Glutamatergic neuron (in vitro differentiated cells): Measurements from ENCODE around the gene SRRM4. TPM values are rescaled to one million over a fixed set of nuclear protein-coding genes. Genes with fewer than 3 reads are reported as not detected.

ENCODE experiments used
- DNase-seq: peaks from one replicate; pipeline ENCODE4 v3.0.0; 2022
- H3K27ac Mint-ChIP-seq: one replicate; pipeline ENCODE4 v1.8.0; 2020; ENCODE audit warnings: mild to moderate bottlenecking, mixed read lengths, inconsistent platforms; ENCODE audit not compliant: unreplicated experiment
- H3K27me3 Mint-ChIP-seq: one replicate; pipeline ENCODE4 v1.8.0; 2020; ENCODE audit warnings: mild to moderate bottlenecking, moderate library complexity, mixed read lengths, inconsistent platforms; ENCODE audit not compliant: unreplicated experiment
- H3K36me3 Mint-ChIP-seq: one replicate; pipeline ENCODE4 v1.8.0; 2020; ENCODE audit warnings: mild to moderate bottlenecking, mixed read lengths, inconsistent platforms; ENCODE audit not compliant: unreplicated experiment
- H3K4me1 Mint-ChIP-seq: one replicate; pipeline ENCODE4 v1.8.0; 2020; ENCODE audit warnings: mild to moderate bottlenecking, low read depth, mixed read lengths, inconsistent platforms; ENCODE audit not compliant: unreplicated experiment
- H3K4me3 Mint-ChIP-seq: one replicate; pipeline ENCODE4 v1.8.0; 2020; ENCODE audit warnings: mild to moderate bottlenecking, mixed read lengths, inconsistent platforms; ENCODE audit not compliant: unreplicated experiment
- H3K9me3 Mint-ChIP-seq: one replicate; pipeline ENCODE4 v1.8.0; 2020; ENCODE audit warnings: mild to moderate bottlenecking, moderate library complexity, mixed read lengths, inconsistent platforms; ENCODE audit not compliant: unreplicated experiment
- total RNA-seq: library from RNA; stranded (reverse); fragmentation: NEBNext Ultra II Directional; extraction: Animal tissue kit (Norgen Biotek cat#: 25700); gene quantifications from one replicate; pipeline ENCODE4 v1.2.1, GENCODE V29; 2021; ENCODE audit not compliant: unreplicated experiment
- TF ChIP-seq, protein P1 (sequence below): fragments of 200-600 bp; sonication (generic); IDR thresholded peaks from one replicate; pipeline ENCODE4 v1.5.0; 2021; ENCODE audit not compliant: partially characterized antibody, unreplicated experiment

SRRM4 gene
- total RNA-seq, 1 donor from 2014 or later = 183 TPM

DNA sequence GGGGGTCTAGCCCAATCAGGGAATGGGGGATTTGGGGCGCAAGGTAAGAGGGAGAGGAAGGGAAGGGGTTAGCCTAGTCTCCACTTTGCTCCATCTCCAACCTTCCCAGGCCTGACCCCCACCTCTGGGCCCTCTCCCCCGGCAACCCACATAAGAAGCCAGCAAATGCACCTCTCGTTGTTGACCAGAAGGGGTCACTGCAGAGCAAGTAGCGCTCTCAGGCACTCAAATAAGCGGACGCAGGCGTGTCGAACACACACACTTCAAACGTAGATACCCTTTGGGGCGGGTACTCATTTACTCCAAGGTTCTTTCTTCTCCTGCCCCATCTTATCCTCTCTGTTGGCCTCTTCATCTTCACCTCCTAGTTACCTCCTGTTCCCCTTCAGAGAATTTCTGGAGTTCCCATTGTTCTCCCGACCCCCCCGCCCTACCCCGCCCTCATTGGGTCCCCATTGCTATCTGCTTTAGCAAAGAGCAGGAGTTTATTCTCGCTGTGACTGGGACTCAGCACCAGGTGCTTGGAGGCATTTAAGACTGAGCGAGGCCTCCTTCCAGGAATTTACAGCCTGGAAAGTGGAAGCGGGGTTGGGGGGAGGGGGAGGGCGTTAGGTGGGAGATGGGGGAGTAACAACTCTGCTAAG, 1.5 kb upstream of the SRRM4 start:
- Mint-ChIP-seq H3K9me3 (peaks cover 15% of the 10 kb centered on the region), H3K4me3 (peak overlapping the region; percentile 91), H3K4me1 (peaks cover 4% of the 10 kb centered on the region), H3K36me3 (no peaks in the 10 kb centered on the region), H3K27ac (peak overlapping the region; percentile 98), H3K27me3 (peaks cover 16% of the 10 kb centered on the region)
- DNase-seq = peak; percentile 76
- TF ChIP-seq, protein P1, sequence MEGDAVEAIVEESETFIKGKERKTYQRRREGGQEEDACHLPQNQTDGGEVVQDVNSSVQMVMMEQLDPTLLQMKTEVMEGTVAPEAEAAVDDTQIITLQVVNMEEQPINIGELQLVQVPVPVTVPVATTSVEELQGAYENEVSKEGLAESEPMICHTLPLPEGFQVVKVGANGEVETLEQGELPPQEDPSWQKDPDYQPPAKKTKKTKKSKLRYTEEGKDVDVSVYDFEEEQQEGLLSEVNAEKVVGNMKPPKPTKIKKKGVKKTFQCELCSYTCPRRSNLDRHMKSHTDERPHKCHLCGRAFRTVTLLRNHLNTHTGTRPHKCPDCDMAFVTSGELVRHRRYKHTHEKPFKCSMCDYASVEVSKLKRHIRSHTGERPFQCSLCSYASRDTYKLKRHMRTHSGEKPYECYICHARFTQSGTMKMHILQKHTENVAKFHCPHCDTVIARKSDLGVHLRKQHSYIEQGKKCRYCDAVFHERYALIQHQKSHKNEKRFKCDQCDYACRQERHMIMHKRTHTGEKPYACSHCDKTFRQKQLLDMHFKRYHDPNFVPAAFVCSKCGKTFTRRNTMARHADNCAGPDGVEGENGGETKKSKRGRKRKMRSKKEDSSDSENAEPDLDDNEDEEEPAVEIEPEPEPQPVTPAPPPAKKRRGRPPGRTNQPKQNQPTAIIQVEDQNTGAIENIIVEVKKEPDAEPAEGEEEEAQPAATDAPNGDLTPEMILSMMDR = peak; percentile 84

DNA sequence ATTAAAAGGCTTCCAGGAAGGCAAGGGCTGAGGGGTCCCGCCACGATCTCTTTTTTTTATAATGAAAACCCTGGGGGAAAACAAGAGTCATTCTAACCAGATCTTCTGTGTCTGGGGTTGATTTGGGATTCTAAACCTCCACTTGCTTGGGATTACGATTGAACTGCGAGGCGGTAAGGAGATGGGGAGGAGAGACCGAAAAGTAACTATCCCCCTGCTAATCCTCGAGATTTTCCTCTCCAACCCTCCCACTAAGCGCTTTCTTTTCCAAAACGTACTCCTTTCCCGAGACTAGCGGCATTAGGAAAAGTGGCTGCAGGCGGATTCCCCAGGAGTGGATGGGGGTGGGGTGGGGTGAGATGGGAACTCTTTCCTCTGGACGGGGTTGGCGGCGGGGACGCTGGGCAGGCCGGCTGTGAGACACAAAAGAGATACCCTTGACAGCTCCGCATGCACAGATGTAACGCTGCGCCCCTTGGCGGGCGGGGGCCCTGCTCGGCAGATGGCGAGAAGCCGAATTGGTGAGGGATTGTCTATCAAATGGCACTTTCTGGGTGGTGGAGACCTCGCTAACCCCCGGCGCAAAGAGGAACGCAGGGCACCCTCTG, 830 bp upstream of the SRRM4 start:
- Mint-ChIP-seq H3K27ac (peak overlapping the region; percentile 98), H3K4me1 (peaks cover 10% of the 10 kb centered on the region), H3K4me3 (peak overlapping the region; percentile 91), H3K9me3 (peaks cover 15% of the 10 kb centered on the region), H3K36me3 (no peaks in the 10 kb centered on the region), H3K27me3 (peaks cover 16% of the 10 kb centered on the region)
- TF ChIP-seq, protein P1 = no peak
- DNase-seq = peak; percentile 84

DNA sequence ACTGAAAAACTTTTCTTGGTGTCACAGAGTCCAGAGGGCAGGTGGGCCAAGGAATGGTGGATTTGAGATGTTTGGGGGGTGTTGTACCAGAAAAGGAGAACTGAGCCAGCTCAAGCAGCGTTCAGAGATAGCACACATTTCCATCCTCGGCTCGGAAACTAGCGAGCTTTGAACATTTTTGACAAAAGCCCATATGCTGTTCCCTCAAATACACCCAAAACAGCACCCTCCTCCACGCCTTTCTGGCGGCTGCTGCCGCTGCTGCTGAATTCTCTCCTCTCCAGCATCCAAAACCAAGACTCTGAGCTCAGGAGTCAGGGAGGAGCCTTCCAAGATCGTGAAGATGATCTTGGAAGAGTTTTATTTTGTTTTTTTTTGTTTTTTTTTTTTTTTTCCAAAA, 961 bp downstream of the SRRM4 start:
- Mint-ChIP-seq H3K36me3 (no peaks in the 10 kb centered on the region), H3K4me3 (peak overlapping the region; percentile 91), H3K27ac (peak overlapping the region; percentile 98), H3K27me3 (peaks cover 14% of the 10 kb centered on the region), H3K4me1 (peaks cover 23% of the 10 kb centered on the region), H3K9me3 (peaks cover 15% of the 10 kb centered on the region)
- TF ChIP-seq, protein P1 = no peak
- no peak for DNase-seq

DNA sequence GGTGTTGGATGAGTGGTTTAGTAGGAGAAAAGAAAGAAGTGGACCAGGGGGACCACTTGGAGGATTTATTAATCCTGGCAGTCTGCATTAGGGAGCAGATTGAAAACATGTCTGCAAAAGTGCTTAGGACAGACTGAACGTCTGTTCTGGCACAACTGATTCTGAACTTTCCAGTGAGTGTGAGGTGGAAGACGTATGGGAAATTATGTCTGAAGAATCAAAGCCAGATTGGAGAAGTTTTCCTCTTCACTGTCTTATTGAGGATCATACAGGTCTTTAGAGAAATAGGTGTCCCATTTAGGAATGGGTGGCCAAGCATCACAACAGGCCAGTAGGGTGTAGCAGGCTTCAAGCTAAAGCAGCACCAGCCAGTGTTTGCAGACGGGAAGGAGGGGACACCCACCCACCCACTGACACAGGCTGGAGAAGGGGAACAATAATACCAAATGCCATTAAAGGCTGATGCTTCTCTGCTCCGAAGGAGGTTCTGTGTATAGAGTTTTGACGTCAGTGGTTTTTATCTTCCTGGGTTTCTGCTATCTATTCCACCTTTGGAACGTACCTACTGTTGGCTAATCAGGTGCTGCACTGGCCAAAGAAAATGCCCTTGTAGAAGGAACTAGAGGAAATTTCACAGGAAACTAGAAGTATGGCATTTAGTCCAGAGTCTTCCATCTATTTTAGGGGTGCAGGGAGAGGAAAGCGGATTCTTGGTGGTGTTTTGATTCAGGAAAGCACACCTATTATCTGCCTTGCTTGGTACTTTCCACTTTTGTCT, 1.8 kb downstream of the SRRM4 start:
- peak overlapping the region; percentile 98 for H3K27ac Mint-ChIP-seq
- peaks cover 25% of the 10 kb centered on the region for H3K4me1 Mint-ChIP-seq
- peaks cover 14% of the 10 kb centered on the region for H3K27me3 Mint-ChIP-seq
- H3K9me3 Mint-ChIP-seq = peaks cover 15% of the 10 kb centered on the region
- peak; percentile 43 for DNase-seq
- peaks cover 2% of the 10 kb centered on the region for H3K36me3 Mint-ChIP-seq
- TF ChIP-seq, protein P1 = no peak
- H3K4me3 Mint-ChIP-seq = peak overlapping the region; percentile 91
